Measurements from ENCODE around the gene LMF2. TPM values are rescaled to one million over a fixed set of nuclear protein-coding genes. Genes with fewer than 3 reads are reported as not detected.

The LMF2 gene
- total RNA-seq, 2 experiments from 2014 or later, result 107 to 114 TPM

DNA sequence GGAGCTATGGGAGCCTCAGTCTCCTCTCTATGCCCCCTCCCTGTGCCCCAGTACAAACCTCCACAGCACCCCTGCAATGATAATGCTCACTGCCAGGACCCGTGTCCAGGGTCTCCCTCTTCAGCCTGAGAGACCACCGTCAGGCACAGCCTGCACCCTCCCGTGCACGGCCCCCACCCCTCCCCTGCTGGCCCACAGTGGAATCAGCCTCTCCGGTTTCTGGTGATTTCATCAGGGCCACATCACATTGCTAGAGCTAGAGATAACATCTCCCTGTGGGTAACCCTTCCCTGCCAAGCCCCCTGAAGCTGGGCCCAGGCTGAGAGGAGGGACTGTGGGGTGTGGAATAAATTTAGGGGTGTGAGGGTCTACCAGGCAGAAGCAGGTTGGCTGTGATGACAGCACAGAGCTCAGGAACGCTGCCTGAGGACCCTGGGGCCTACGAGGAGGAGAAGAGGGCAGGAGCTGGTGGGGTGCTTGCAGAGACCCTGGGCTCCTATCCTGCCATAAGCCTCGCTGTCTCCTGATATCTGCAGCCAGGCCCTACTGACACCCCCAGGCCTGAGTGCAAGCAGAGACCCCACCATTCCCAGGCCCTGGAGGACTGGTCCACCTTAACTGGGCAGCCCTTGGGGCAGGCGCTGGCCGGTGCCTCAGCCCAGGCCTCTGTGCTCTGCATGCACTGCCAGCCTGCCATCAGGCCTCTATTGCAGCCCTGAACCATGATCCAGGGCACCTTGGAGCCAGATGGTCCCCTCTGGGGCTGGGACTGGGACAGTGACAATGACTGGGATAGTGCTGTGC lies 38.2 kb upstream of the LMF2 start, which contains the start of gene KLHDC7B:
KLHDC7B (plus strand) TSS at position 378 of the 804 bp plus-strand sequence; CDS start at position 723, 345 bp downstream.
- H3K4me1 Mint-ChIP-seq (ENCODE audit: low read depth), result peaks cover 43% of the 10 kb centered on the region
- ChIA-PET POLR2A (interaction anchor here (0.8 to 3.0 kb wide), 8 partner anchors 11 to 610 kb away, joined by 3 to 37 read pairs (median 8); partner anchors contain the start of genes CHKB, LMF2, NCAPH2 and SCO2), CTCF (interaction anchor here (0.7 to 3.0 kb wide), 4 partner anchors 15 to 72 kb away, joined by 3 to 22 read pairs (median 10); partner anchors contain the start of genes SCO2 and SYCE3)
- Histone ChIP-seq H3K27ac (ENCODE audit: low read depth in 1 of 2, low read length in 2 of 2) (peak within 1 kb of the TSS; percentile 27 to 44), H3K4me3 (ENCODE audit: low read length) (peak within 1 kb of the TSS; percentile 41), H3K36me3 (ENCODE audit: insufficient read depth, low read length) (no peaks in the 10 kb centered on the region), H3K4me1 (ENCODE audit: insufficient read depth, low read length) (peaks cover 67% of the 10 kb centered on the region), H3K9me3 (ENCODE audit: control insufficient read depth in 1 of 2, insufficient read depth in 1 of 2, low read length in 2 of 2) (no peaks in the 10 kb centered on the region), H3K27me3 (ENCODE audit: control insufficient read depth in 1 of 2, insufficient read depth in 2 of 2, low read length in 2 of 2) (no peaks in the 10 kb centered on the region)
- ATAC-seq (ENCODE audit: poor library complexity) (no peak), DNase-seq (peak in 2 of 14 experiments; percentile 45 to 47)
- intact Hi-C loops (cut with DNase I, micrococcal nuclease), result loop anchor here (2.0 to 5.0 kb wide), 4 partner anchors 15 to 75 kb away; partner anchors contain the start of genes CHKB (in 1 of the 2), SYCE3 (in 1 of the 2) and TYMP (in 1 of the 2)
- peak within 1 kb of the TSS; percentile 74 for H3K4me3 Mint-ChIP-seq
- TF ChIP-seq, protein P1, sequence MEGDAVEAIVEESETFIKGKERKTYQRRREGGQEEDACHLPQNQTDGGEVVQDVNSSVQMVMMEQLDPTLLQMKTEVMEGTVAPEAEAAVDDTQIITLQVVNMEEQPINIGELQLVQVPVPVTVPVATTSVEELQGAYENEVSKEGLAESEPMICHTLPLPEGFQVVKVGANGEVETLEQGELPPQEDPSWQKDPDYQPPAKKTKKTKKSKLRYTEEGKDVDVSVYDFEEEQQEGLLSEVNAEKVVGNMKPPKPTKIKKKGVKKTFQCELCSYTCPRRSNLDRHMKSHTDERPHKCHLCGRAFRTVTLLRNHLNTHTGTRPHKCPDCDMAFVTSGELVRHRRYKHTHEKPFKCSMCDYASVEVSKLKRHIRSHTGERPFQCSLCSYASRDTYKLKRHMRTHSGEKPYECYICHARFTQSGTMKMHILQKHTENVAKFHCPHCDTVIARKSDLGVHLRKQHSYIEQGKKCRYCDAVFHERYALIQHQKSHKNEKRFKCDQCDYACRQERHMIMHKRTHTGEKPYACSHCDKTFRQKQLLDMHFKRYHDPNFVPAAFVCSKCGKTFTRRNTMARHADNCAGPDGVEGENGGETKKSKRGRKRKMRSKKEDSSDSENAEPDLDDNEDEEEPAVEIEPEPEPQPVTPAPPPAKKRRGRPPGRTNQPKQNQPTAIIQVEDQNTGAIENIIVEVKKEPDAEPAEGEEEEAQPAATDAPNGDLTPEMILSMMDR (IDR thresholded peaks at IDR 0.05), result no peak
- peak within 1 kb of the TSS; percentile 83 for H3K27ac Mint-ChIP-seq
- no peaks in the 10 kb centered on the region for H3K36me3 Mint-ChIP-seq (ENCODE audit: low read depth)
- H3K27me3 Mint-ChIP-seq, result no peaks in the 10 kb centered on the region
- H3K9me3 Mint-ChIP-seq, result no peaks in the 10 kb centered on the region

DNA sequence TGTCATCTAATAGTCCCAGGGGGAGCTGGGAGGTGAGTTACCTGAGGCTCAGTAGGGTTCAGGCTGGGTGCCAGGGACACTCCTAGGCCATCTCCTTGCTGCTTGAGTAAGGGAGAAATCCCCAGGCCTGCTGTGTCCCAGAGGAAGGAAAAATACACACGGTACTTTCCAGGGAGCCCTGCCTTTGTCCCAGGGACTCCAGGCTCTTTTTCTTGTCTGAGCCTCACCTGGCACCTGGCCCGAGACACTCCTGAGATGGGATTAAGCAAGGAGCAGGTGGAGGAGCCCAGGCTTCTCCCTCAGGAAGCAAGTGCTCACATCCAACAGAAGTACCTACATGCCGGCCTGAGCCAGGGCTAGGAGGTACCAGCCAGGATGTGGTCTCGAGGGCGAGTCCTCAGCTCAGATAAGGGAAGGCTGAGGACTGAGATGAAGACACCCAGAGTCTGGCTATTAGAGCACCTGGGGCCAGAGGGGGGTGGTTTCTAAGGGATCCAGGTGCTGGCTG lies 37.3 kb upstream of the LMF2 start:
- no peaks in the 10 kb centered on the region for H3K36me3 ChIP-seq (ENCODE audit: insufficient read depth, low read length)
- peak in 4 of 14 experiments; percentile 47 to 73 (median 53) for DNase-seq
- no peaks in the 10 kb centered on the region for H3K27me3 ChIP-seq (ENCODE audit: control insufficient read depth in 1 of 2, insufficient read depth in 2 of 2, low read length in 2 of 2)
- H3K4me1 ChIP-seq (ENCODE audit: insufficient read depth, low read length), result peaks cover 65% of the 10 kb centered on the region
- ChIA-PET CTCF (interaction anchor here (0.5 to 3.0 kb wide), 4 partner anchors 12 to 71 kb away, joined by 3 to 22 read pairs (median 10); partner anchors contain the start of genes SCO2 and SYCE3), POLR2A (interaction anchor here (0.7 to 3.0 kb wide), 9 partner anchors 10 to 609 kb away, joined by 3 to 37 read pairs (median 7); partner anchors contain the start of genes CHKB, LMF2, NCAPH2 and SCO2)
- peak overlapping the region; percentile 41 for H3K4me3 ChIP-seq (ENCODE audit: low read length)
- no peaks in the 10 kb centered on the region for H3K9me3 ChIP-seq (ENCODE audit: control insufficient read depth in 1 of 2, insufficient read depth in 1 of 2, low read length in 2 of 2)
- Mint-ChIP-seq H3K4me1 (ENCODE audit: low read depth) (peaks cover 40% of the 10 kb centered on the region), H3K27me3 (no peaks in the 10 kb centered on the region), H3K9me3 (no peaks in the 10 kb centered on the region), H3K4me3 (peak overlapping the region; percentile 74), H3K36me3 (ENCODE audit: low read depth) (no peaks in the 10 kb centered on the region), H3K27ac (peak overlapping the region; percentile 83)
- no peak for ATAC-seq (ENCODE audit: poor library complexity)
- H3K27ac ChIP-seq (ENCODE audit: low read depth in 1 of 2, low read length in 2 of 2), result peak overlapping the region; percentile 27 to 44
- intact Hi-C loops (cut with DNase I, micrococcal nuclease), result loop anchor here (2.0 to 5.0 kb wide), 4 partner anchors 14 to 76 kb away; partner anchors contain the start of genes CHKB (in 1 of the 2), SYCE3 (in 1 of the 2) and TYMP (in 1 of the 2)
- TF ChIP-seq, protein P1 (IDR thresholded peaks at IDR 0.05), result no peak

- TF ChIP-seq, protein P1 (IDR thresholded peaks at IDR 0.05), result peak; percentile 67
- H3K4me1 Mint-ChIP-seq (ENCODE audit: low read depth), result peaks cover 45% of the 10 kb centered on the region
- no peaks in the 10 kb centered on the region for H3K27me3 Mint-ChIP-seq
- CTCF ChIA-PET, result interaction anchor here (2.7 to 3.0 kb wide), 2 partner anchors 18 to 19 kb away, joined by 17 to 22 read pairs; partner anchors contain the start of genes SCO2 and SYCE3
- DNase-seq (peak; percentile 62 to 91 (median 80)), ATAC-seq (ENCODE audit: poor library complexity) (peak; percentile 48)
- intact Hi-C loops (cut with DNase I, micrococcal nuclease), result loop anchor here (2.0 kb wide), 3 partner anchors 13 to 77 kb away; partner anchors contain the start of genes SYCE3 (in 1 of the 2) and TYMP (in 1 of the 2)
- H3K4me3 Mint-ChIP-seq, result peak overlapping the region; percentile 74
- no peaks in the 10 kb centered on the region for H3K9me3 Mint-ChIP-seq
- H3K27me3 ChIP-seq (ENCODE audit: control insufficient read depth in 1 of 2, insufficient read depth in 2 of 2, low read length in 2 of 2), result no peaks in the 10 kb centered on the region
- peak overlapping the region; percentile 41 for H3K4me3 ChIP-seq (ENCODE audit: low read length)
- H3K36me3 ChIP-seq (ENCODE audit: insufficient read depth, low read length), result no peaks in the 10 kb centered on the region
- POLR2A ChIA-PET, result interaction anchor here (0.7 to 3.0 kb wide), 8 partner anchors 13 to 608 kb away, joined by 3 to 37 read pairs (median 8); partner anchors contain the start of genes CHKB, LMF2, NCAPH2 and SCO2
- no peaks in the 10 kb centered on the region for H3K36me3 Mint-ChIP-seq (ENCODE audit: low read depth)
- peaks cover 63% of the 10 kb centered on the region for H3K4me1 ChIP-seq (ENCODE audit: insufficient read depth, low read length)
- H3K27ac Mint-ChIP-seq, result peak overlapping the region; percentile 83
- H3K9me3 ChIP-seq (ENCODE audit: control insufficient read depth in 1 of 2, insufficient read depth in 1 of 2, low read length in 2 of 2), result no peaks in the 10 kb centered on the region
- peak overlapping the region; percentile 27 to 44 for H3K27ac ChIP-seq (ENCODE audit: low read depth in 1 of 2, low read length in 2 of 2)
Observed at GRCh38 chr22:50544078-50544745, 36.7 kb upstream of the LMF2 start.
